ENCODE results near the gene CYB561D1.
"Not testable (repeated sequence)": the region's sequence is repeated elsewhere in the genome, so short reads cannot be mapped to it uniquely, and the experiment has no call there.

The CYB561D1 gene

DNA sequence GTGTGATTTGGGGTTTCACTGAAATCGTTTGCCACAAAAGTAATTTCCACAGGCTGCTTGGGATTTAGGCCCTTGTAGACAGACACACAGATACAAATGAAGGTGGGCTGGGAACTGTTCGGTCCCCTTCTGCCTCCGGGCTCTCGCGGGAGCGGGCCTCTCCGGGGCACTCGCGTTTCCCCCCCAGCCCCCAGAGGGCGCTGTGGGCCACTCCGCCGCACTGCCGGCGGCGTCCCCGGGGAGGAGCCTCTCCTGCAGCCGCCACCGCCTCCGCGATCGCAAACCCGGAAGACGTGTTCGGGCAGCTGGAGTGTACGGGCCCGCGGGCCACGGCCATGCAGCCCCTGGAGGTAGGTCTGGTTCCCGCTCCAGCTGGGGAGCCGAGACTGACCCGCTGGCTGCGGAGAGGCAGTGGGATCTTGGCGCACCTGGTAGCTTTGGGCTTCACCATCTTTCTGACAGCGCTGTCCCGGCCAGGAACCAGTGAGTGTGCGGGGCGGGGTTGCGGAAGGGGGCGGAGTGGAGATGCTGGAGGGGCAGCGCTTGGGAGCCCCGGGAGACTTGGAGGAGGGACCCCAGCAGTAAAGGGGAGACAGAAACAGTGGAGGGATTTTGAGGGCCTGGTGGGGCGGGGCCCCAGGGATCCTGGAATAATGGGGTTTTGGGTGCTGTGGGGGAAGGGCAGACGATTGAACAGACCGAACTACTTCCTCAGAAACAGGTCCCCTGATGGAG is at the start of gene CYB561D1:
TSS of gene CYB561D1 (plus strand) at position 290 of the 735 bp plus-strand sequence. CDS start at position 336, 46 bp downstream.
- peak; percentile 90 for DNase-seq (ENCODE audit: low spot score)

GRCh38 chr1:109444346-109444745 is 49.5 kb upstream of the CYB561D1 start:
- no peak for DNase-seq (ENCODE audit: low spot score)

DNA sequence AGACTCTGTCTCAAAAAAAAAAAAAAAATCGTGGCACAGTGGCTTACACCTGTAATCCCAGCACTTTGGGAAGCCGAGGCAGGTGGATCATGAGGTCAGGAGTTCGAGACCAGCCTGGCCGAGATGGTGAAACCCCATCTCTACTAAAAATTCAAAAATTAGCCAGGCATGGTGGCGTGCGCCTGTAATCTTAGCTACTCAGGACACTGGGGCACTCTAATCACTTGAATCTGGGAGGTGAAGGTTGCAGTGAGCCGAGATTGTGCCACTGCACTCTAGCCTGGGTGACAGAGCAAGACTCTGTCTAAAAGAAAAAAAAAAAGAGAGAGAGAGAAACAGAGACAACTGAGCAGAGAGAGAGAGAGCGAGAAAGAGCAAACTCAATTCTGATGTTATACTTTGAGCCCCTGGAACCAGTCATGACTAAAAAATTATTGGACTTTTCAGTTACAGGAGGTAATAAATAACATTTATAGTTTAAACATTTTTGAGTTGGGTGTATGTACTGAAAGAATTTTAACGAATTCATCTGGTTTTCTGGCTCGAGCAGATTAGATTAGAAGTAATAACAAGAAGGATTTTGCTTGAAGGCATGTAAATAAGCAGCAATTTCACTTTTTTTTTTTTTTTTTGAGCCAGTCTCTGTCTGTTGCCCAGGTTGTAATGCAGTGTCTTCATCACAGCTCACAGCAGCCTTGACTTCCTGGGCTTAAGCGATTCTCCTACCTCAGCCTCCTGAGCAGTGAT is 47.8 kb upstream of the CYB561D1 start:
- DNase-seq (ENCODE audit: low spot score), result not testable (repeated sequence)

DNA sequence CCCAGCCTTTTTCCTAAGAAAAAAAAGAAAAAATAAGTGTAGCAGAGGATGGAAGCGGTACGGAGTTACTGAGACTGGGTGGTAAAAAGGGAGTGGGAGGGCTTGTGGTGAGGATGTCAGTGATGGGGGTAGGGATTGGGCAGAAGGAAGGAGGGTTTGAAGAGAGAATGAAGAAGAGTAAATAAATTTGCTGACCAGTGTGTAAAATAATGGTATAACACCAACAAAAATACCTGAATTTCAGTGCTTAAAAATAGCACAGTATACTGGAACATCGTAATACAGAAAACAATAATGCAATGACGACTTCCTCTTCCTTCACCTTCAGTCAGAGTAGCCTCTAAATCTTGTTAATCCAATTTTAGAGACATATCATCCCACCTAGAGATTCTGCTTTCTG is 46.4 kb upstream of the CYB561D1 start:
- no peak for DNase-seq (ENCODE audit: low spot score)

- no peak for DNase-seq (ENCODE audit: low spot score)
Observed at GRCh38 chr1:109454497-109455133, 39.3 kb upstream of the CYB561D1 start.

DNA sequence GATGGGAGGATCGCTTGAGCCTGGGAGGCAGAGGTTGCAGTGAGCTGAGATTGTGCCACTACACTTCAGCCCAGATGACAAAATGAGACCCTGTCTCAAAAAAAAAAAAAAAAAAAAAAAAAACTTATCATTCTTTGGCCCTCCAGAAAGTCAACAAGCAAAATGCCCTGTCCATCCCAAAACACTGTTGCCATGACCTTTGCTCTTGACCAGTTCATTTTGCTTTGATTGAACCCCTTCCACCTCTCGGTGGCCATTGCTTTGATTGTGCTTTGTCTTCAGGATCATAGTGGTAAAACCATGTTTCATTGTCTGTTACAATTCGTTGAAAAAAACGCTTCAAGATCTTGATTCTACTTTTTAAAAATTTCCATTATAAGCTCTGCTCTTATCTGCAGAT is 36.1 kb upstream of the CYB561D1 start:
- DNase-seq (ENCODE audit: low spot score), result no peak

GRCh38 chr1:109466125-109466451 is 27.8 kb upstream of the CYB561D1 start:
- no peak for DNase-seq (ENCODE audit: low spot score)

DNA sequence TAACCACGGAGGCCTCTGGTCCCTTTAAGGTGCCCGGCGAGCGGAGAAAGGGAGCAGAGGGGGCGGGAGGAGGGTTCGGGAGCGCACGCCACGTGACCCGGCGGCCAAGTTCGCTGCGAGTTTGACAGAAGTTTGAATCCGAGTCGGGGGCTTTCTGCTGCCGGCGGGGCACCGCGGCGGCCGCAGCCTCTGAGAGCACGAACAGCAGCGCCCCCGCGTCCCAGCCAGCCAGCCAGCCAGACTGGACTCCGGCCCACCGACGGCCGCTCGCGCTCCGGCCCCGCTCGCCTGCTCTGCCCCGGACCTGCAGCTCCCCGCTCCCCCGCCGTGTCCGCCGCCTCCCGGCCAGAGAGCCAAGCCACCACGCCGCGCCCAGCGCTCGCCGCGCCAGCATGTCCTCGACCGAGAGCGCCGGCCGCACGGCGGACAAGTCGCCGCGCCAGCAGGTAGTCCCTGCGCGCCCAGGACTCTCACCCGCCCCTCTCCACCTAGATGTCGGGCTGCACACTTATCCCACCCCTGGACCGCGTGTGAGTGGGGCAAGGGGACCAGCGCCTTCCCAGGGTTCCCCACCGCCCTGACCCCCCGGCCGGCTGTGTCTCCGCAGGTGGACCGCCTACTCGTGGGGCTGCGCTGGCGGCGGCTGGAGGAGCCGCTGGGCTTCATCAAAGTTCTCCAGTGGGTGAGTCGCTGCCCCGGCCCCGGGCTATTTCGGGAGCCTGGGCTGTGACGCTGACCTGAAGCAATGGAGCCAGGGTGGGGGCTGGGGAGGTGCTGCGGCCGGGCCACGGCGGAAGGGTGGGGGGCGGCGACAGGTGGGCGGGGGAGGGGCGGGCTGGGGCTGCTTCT is 27.2 kb upstream of the CYB561D1 start, which contains the start of gene SYPL2:
TSS of gene SYPL2 (plus strand) at position 95 of the 849 bp plus-strand sequence. CDS start at position 393, 298 bp downstream.
- no peak for DNase-seq (ENCODE audit: low spot score)

DNA sequence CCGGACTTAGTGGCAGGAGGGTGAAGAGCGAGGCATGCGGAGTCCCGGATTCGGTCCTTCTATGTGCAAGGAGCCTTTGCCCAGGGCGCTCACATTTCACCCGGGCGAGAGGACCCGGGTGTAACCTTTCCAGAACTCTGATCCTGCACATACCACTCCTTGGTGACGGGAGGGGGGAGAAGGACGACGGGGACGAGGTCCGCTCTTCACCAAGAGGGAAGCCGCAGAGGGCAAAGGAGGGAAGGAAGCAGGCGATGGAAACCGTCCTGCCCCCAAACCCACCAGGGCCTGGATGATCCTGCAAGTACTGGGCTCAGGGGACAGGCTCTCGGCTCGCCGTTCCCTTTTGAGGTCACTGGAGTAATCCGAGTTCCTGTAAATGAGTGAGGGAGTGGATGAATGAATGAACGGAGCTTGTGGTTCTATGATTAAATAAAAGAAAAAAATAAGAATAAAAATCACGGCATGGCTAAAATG is 26.6 kb upstream of the CYB561D1 start:
- DNase-seq (ENCODE audit: low spot score), result no peak

- no peak for DNase-seq (ENCODE audit: low spot score)
Observed at GRCh38 chr1:109468061-109468460, 25.8 kb upstream of the CYB561D1 start.

DNA sequence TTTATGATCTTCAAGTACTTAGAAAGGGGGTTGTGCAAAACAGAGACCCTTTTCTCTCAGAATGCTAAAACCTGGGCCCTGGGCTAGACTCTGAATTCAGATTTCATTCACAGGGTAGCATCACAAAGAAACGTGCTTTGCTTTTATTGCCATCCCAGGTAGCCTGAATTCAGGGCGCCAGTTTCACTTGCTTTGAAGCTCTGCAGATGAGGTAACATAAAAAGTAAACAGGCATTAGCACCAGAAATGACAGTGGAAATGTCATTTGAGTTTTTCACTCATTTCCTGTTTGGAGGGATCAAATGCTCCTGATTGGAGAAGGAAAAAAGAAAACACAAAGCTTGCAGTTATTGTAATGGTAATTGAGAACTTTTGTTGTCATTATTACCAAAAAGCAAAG is 25.0 kb upstream of the CYB561D1 start:
- DNase-seq (ENCODE audit: low spot score), result no peak

DNA sequence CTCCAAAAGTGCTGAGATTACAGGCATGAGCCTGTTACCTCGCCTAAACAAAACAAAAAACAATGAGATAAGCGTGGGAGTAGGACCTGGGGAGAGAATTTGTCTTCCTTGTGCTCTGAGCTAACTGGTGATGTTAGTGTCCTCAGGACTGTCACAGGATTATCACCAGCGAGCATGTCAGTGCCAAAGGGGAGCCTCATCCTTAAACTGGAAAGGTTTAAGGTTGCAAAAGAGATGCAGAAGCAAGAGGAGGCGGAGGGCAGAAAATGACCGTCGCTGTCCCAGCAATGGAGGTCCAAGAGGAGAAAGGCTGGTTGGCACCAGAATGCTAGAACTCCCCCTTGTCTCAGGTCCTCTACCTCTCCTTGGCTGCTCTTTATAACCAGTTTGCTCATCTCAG is 23.6 kb upstream of the CYB561D1 start:
- no peak for DNase-seq (ENCODE audit: low spot score)

GRCh38 chr1:109472779-109473178 is 21.1 kb upstream of the CYB561D1 start:
- DNase-seq (ENCODE audit: low spot score), result no peak

DNA sequence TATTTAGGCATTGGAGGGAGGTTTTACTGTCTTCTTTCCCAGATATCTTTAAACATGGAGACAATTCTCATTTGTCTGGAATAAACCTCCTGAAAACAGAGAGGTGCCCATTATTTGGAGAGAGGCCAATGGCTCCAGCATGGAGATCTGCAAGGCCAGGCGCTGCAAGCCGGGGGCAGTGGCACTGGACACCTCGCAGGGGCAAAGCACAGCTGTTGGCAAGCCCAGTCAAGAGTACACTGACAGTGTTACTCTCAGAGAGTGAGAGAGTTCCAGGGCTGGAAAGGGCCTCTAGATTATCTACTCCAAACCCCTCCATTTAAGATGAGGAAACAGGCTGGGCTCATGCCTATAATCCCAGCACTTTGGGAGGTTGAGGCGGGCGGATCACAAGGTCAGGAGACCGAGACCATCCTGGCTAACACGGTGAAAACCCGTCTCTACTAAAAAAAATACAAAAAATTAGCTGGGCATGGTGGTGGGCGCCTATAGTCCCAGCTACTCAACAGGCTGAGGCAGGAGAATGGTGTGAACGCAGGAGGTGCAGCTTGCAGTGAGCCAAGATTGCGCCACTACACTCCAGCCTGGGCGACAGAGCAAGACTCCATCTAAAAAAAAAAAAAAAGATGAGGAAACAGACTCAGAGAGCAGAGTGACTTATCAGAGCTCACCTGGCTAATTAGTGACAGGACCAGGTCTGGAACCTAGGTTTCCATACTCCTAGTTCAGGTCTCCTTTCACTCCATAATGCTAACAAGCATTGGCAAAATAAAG is 20.4 kb upstream of the CYB561D1 start:
- DNase-seq (ENCODE audit: low spot score), result not testable (repeated sequence)

GRCh38 chr1:109474697-109475096 is 19.2 kb upstream of the CYB561D1 start:
- no peak for DNase-seq (ENCODE audit: low spot score)

GRCh38 chr1:109475261-109475660 is 18.6 kb upstream of the CYB561D1 start:
- no peak for DNase-seq (ENCODE audit: low spot score)

DNA sequence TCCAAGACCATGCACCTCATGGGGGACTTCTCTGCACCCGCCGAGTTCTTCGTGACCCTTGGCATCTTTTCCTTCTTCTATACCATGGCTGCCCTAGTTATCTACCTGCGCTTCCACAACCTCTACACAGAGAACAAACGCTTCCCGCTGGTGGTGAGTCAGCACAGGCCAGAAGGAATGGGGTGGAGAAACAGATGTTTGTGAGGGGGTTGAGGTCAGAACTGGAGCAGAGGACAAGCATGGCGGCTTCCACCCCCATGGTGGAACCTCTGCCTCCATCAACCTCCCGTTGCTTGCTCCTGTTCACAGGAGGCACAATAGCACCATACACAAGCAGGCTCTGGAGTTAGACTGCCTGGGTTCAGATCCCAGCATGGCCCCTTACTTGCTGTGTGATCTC is 17.1 kb upstream of the CYB561D1 start:
- no peak for DNase-seq (ENCODE audit: low spot score)

DNA sequence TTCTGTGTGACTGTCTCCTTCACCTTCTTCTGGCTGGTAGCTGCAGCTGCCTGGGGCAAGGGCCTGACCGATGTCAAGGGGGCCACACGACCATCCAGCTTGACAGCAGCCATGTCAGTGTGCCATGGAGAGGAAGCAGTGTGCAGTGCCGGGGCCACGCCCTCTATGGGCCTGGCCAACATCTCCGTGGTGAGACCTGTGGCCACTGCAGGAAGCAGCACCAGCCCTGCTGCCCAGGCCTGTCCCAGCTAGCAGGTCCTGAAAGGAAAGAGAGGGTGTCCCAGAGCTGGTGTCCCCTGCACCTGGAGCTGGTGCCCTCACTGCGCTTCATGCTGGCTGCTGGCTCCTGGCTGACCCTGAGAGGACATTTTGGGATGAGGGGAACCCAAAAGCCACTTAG is 16.1 kb upstream of the CYB561D1 start:
- DNase-seq (ENCODE audit: low spot score), result no peak

GRCh38 chr1:109478806-109479205 is 15.1 kb upstream of the CYB561D1 start:
- no peak for DNase-seq (ENCODE audit: low spot score)

GRCh38 chr1:109479311-109479710 is 14.6 kb upstream of the CYB561D1 start:
- DNase-seq (ENCODE audit: low spot score), result no peak

GRCh38 chr1:109479901-109480300 is 14.0 kb upstream of the CYB561D1 start:
- no peak for DNase-seq (ENCODE audit: low spot score)

Measured in germinal center (tissue), 1 donor.